ENCODE results near the gene NFATC4.

DNA sequence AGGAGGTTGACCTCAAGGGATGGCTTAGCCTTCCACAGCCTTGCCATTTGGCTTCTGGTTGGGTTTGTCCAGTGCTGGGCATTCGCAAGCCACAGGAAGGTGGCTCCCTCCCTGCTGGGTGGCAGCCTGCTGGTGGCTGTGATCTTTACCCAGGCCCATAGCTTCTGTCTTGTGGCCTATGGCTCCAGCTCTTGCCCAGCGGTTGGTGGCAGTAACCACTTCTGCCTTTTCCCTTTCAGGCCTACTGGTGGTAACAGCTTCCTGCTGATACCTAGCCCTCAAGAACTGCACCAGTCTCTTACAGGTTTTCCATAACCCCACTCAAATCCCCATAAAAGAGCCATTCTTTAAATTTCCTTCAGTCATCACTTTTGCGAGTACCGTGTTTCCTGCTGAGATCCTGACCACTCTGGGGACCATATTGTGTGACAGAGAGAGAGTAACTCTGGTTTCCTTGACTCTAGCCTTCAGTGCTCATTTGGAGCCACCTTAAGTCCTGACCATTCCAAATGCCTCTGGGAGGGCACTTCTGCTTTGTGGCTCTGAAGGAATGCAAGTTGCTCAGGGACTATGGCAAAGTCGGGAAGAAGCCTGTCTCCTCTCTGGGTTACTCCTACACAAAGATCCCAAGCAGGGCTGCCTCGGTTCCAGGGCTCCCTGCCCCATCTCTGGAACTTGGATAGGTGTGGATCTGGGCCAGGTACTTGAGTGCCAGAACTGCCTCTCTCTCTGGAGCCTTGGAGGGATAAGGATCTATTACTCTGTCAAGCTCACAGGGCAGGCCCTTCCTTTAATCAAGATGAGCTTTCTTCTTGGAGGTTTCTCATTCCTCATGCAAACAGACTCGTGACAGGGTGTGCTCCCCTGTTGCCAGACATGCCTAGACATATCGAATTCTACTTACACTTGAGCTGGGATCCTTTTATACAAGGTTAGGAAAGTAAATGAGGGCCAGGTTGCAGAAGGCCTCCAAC, 27.9 kb downstream of the NFATC4 start:
- TF ChIP-seq, protein P1, sequence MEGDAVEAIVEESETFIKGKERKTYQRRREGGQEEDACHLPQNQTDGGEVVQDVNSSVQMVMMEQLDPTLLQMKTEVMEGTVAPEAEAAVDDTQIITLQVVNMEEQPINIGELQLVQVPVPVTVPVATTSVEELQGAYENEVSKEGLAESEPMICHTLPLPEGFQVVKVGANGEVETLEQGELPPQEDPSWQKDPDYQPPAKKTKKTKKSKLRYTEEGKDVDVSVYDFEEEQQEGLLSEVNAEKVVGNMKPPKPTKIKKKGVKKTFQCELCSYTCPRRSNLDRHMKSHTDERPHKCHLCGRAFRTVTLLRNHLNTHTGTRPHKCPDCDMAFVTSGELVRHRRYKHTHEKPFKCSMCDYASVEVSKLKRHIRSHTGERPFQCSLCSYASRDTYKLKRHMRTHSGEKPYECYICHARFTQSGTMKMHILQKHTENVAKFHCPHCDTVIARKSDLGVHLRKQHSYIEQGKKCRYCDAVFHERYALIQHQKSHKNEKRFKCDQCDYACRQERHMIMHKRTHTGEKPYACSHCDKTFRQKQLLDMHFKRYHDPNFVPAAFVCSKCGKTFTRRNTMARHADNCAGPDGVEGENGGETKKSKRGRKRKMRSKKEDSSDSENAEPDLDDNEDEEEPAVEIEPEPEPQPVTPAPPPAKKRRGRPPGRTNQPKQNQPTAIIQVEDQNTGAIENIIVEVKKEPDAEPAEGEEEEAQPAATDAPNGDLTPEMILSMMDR (IDR thresholded peaks at IDR 0.05; ENCODE audit: low read length) = no peak
- TF ChIP-seq EZH2 (IDR thresholded peaks at IDR 0.05; ENCODE audit: borderline replicate concordance, low read length) = no peak
